ENCODE data around the gene UNG. TPM values are rescaled to one million over a fixed set of nuclear protein-coding genes. Genes with fewer than 3 reads are reported as not detected.

The UNG gene
- total and polyA plus RNA-seq, 2 donors: 14.1 to 22.3 TPM

GRCh38 chr12:109124878-109125648, 27.7 kb downstream of the UNG start:
- H3K27ac ChIP-seq (ENCODE audit: low read depth in 1 of 2, low read length in 1 of 2): no peak overlapping the region
- no peaks in the 10 kb centered on the region for H3K36me3 ChIP-seq (ENCODE audit: control insufficient read depth in 2 of 2, insufficient read depth in 2 of 2, low read length in 1 of 2)
- H3K4me3 ChIP-seq (ENCODE audit: low read length in 2 of 2): no peak overlapping the region
- H3K4me1 ChIP-seq (ENCODE audit: control insufficient read depth in 2 of 2, insufficient read depth in 2 of 2, low read length in 2 of 2): no peaks in the 10 kb centered on the region
- no peaks in the 10 kb centered on the region for H3K9me3 ChIP-seq (ENCODE audit: control insufficient read depth in 2 of 2, insufficient read depth in 1 of 2, low read length in 1 of 2)
- no peaks in the 10 kb centered on the region for H3K27me3 ChIP-seq (ENCODE audit: control insufficient read depth in 2 of 2, insufficient read depth in 1 of 2, low read length in 1 of 2)
- WGBS: 93% methylated on average over 12 of the region's 12 CpGs
- no peak for DNase-seq (ENCODE audit: low read depth in 6 of 9, low spot score in 9 of 9)

GRCh38 chr12:109125791-109126190, 28.4 kb downstream of the UNG start:
- H3K4me1 ChIP-seq (ENCODE audit: control insufficient read depth in 2 of 2, insufficient read depth in 2 of 2, low read length in 2 of 2): no peaks in the 10 kb centered on the region
- DNase-seq (ENCODE audit: low read depth in 6 of 9, low spot score in 9 of 9): no peak
- no peaks in the 10 kb centered on the region for H3K27me3 ChIP-seq (ENCODE audit: control insufficient read depth in 2 of 2, insufficient read depth in 1 of 2, low read length in 1 of 2)
- H3K4me3 ChIP-seq (ENCODE audit: low read length in 2 of 2): no peak overlapping the region
- H3K9me3 ChIP-seq (ENCODE audit: control insufficient read depth in 2 of 2, insufficient read depth in 1 of 2, low read length in 1 of 2): no peaks in the 10 kb centered on the region
- WGBS: 93% methylated on average over 7 of the region's 7 CpGs
- no peak overlapping the region for H3K27ac ChIP-seq (ENCODE audit: low read depth in 1 of 2, low read length in 1 of 2)
- no peaks in the 10 kb centered on the region for H3K36me3 ChIP-seq (ENCODE audit: control insufficient read depth in 2 of 2, insufficient read depth in 2 of 2, low read length in 1 of 2)

- Histone ChIP-seq H3K27me3 (ENCODE audit: control insufficient read depth in 2 of 2, insufficient read depth in 1 of 2, low read length in 1 of 2) (peaks cover 0 to 2% of the 10 kb centered on the region in 2 donors), H3K36me3 (ENCODE audit: control insufficient read depth in 2 of 2, insufficient read depth in 2 of 2, low read length in 1 of 2) (no peaks in the 10 kb centered on the region), H3K4me3 (ENCODE audit: low read length in 2 of 2) (no peak overlapping the region), H3K27ac (ENCODE audit: low read depth in 1 of 2, low read length in 1 of 2) (no peak overlapping the region), H3K9me3 (ENCODE audit: control insufficient read depth in 2 of 2, insufficient read depth in 1 of 2, low read length in 1 of 2) (no peaks in the 10 kb centered on the region), H3K4me1 (ENCODE audit: control insufficient read depth in 2 of 2, insufficient read depth in 2 of 2, low read length in 2 of 2) (no peaks in the 10 kb centered on the region)
- 92% methylated on average over 3 of the region's 3 CpGs for WGBS
- DNase-seq (ENCODE audit: low read depth in 6 of 9, low spot score in 9 of 9): no peak
Observed at GRCh38 chr12:109126784-109127183, 29.4 kb downstream of the UNG start.

- H3K36me3 ChIP-seq (ENCODE audit: control insufficient read depth in 2 of 2, insufficient read depth in 2 of 2, low read length in 1 of 2): no peaks in the 10 kb centered on the region
- WGBS: 96% methylated on average over 13 of the region's 13 CpGs
- H3K4me3 ChIP-seq (ENCODE audit: low read length in 2 of 2): no peak overlapping the region
- no peaks in the 10 kb centered on the region for H3K9me3 ChIP-seq (ENCODE audit: control insufficient read depth in 2 of 2, insufficient read depth in 1 of 2, low read length in 1 of 2)
- H3K4me1 ChIP-seq (ENCODE audit: control insufficient read depth in 2 of 2, insufficient read depth in 2 of 2, low read length in 2 of 2): no peaks in the 10 kb centered on the region
- no peak for DNase-seq (ENCODE audit: low read depth in 6 of 9, low spot score in 9 of 9)
- H3K27me3 ChIP-seq (ENCODE audit: control insufficient read depth in 2 of 2, insufficient read depth in 1 of 2, low read length in 1 of 2): peaks cover 0 to 2% of the 10 kb centered on the region in 2 donors
- H3K27ac ChIP-seq (ENCODE audit: low read depth in 1 of 2, low read length in 1 of 2): no peak overlapping the region
Observed at GRCh38 chr12:109127533-109128242, 30.3 kb downstream of the UNG start.

GRCh38 chr12:109130297-109131153, 33.1 kb downstream of the UNG start:
- WGBS: 91% methylated on average over 15 of the region's 15 CpGs

GRCh38 chr12:109131154-109132050, 34.0 kb downstream of the UNG start:
- whole genome bisulfite sequencing: 78% methylated on average over 24 of the region's 24 CpGs

More at GRCh38 chr12:109130297-109131153, 33.1 kb downstream of the UNG start:
- H3K4me3 ChIP-seq (ENCODE audit: low read length in 2 of 2): no peak overlapping the region
- H3K9me3 ChIP-seq (ENCODE audit: control insufficient read depth in 2 of 2, insufficient read depth in 1 of 2, low read length in 1 of 2): no peaks in the 10 kb centered on the region
- no peak overlapping the region for H3K27ac ChIP-seq (ENCODE audit: low read depth in 1 of 2, low read length in 1 of 2)
- DNase-seq (ENCODE audit: low read depth in 6 of 9, low spot score in 9 of 9): no peak
- no peaks in the 10 kb centered on the region for H3K36me3 ChIP-seq (ENCODE audit: control insufficient read depth in 2 of 2, insufficient read depth in 2 of 2, low read length in 1 of 2)
- H3K27me3 ChIP-seq (ENCODE audit: control insufficient read depth in 2 of 2, insufficient read depth in 1 of 2, low read length in 1 of 2): peaks cover 0 to 2% of the 10 kb centered on the region in 2 donors
- H3K4me1 ChIP-seq (ENCODE audit: control insufficient read depth in 2 of 2, insufficient read depth in 2 of 2, low read length in 2 of 2): no peaks in the 10 kb centered on the region

GRCh38 chr12:109134186-109134917, 37.0 kb downstream of the UNG start:
- Histone ChIP-seq H3K36me3 (ENCODE audit: control insufficient read depth in 2 of 2, insufficient read depth in 2 of 2, low read length in 1 of 2) (no peaks in the 10 kb centered on the region), H3K4me1 (ENCODE audit: control insufficient read depth in 2 of 2, insufficient read depth in 2 of 2, low read length in 2 of 2) (no peaks in the 10 kb centered on the region), H3K27me3 (ENCODE audit: control insufficient read depth in 2 of 2, insufficient read depth in 1 of 2, low read length in 1 of 2) (peaks cover 0 to 2% of the 10 kb centered on the region in 2 donors), H3K27ac (ENCODE audit: low read depth in 1 of 2, low read length in 1 of 2) (no peak overlapping the region), H3K4me3 (ENCODE audit: low read length in 2 of 2) (no peak overlapping the region), H3K9me3 (ENCODE audit: control insufficient read depth in 2 of 2, insufficient read depth in 1 of 2, low read length in 1 of 2) (no peaks in the 10 kb centered on the region)
- 88% methylated on average over 6 of the region's 6 CpGs for WGBS
- DNase-seq (ENCODE audit: low read depth in 6 of 9, low spot score in 9 of 9): no peak

More at GRCh38 chr12:109131154-109132050, 34.0 kb downstream of the UNG start:
- H3K9me3 ChIP-seq (ENCODE audit: control insufficient read depth in 2 of 2, insufficient read depth in 1 of 2, low read length in 1 of 2): no peaks in the 10 kb centered on the region
- DNase-seq (ENCODE audit: low read depth in 6 of 9, low spot score in 9 of 9): no peak
- H3K4me1 ChIP-seq (ENCODE audit: control insufficient read depth in 2 of 2, insufficient read depth in 2 of 2, low read length in 2 of 2): no peaks in the 10 kb centered on the region
- H3K27ac ChIP-seq (ENCODE audit: low read depth in 1 of 2, low read length in 1 of 2): no peak overlapping the region
- H3K36me3 ChIP-seq (ENCODE audit: control insufficient read depth in 2 of 2, insufficient read depth in 2 of 2, low read length in 1 of 2): no peaks in the 10 kb centered on the region
- no peak overlapping the region for H3K4me3 ChIP-seq (ENCODE audit: low read length in 2 of 2)
- peaks cover 0 to 2% of the 10 kb centered on the region in 2 donors for H3K27me3 ChIP-seq (ENCODE audit: control insufficient read depth in 2 of 2, insufficient read depth in 1 of 2, low read length in 1 of 2)

GRCh38 chr12:109137055-109137454, 39.7 kb downstream of the UNG start:
- Histone ChIP-seq H3K4me1 (ENCODE audit: control insufficient read depth in 2 of 2, insufficient read depth in 2 of 2, low read length in 2 of 2) (no peaks in the 10 kb centered on the region), H3K27me3 (ENCODE audit: control insufficient read depth in 2 of 2, insufficient read depth in 1 of 2, low read length in 1 of 2) (no peaks in the 10 kb centered on the region), H3K4me3 (ENCODE audit: low read length in 2 of 2) (no peak overlapping the region), H3K9me3 (ENCODE audit: control insufficient read depth in 2 of 2, insufficient read depth in 1 of 2, low read length in 1 of 2) (no peaks in the 10 kb centered on the region), H3K27ac (ENCODE audit: low read depth in 1 of 2, low read length in 1 of 2) (no peak overlapping the region), H3K36me3 (ENCODE audit: control insufficient read depth in 2 of 2, insufficient read depth in 2 of 2, low read length in 1 of 2) (no peaks in the 10 kb centered on the region)
- WGBS: 97% methylated on average over 2 of the region's 2 CpGs
- DNase-seq (ENCODE audit: low read depth in 6 of 9, low spot score in 9 of 9): no peak
